Chondrocyte (in vitro differentiated cells): Measurements from ENCODE around the gene CA7. TPM values are rescaled to one million over a fixed set of nuclear protein-coding genes. Genes with fewer than 3 reads are reported as not detected.

Experiments used
- DNase-seq: peaks from one replicate; pipeline ENCODE4 v3.0.0; 2021; ENCODE audit warnings: mixed read lengths, low spot score
- H3K27ac Mint-ChIP-seq: one replicate; pipeline ENCODE4 v1.8.0; 2021; ENCODE audit warnings: mild to moderate bottlenecking, moderate library complexity, mixed read lengths; ENCODE audit not compliant: unreplicated experiment
- H3K27me3 Mint-ChIP-seq: 2 replicates; pipeline ENCODE4 v1.8.0; 2021; ENCODE audit warnings: low read depth, mixed read lengths
- H3K36me3 Mint-ChIP-seq: 2 replicates; pipeline ENCODE4 v1.8.0; 2021; ENCODE audit warnings: low read depth, mixed read lengths
- H3K4me1 Mint-ChIP-seq: 2 replicates; pipeline ENCODE4 v1.8.0; 2021; ENCODE audit warnings: low read depth, mild to moderate bottlenecking, mixed read lengths
- H3K4me3 Mint-ChIP-seq: one replicate; pipeline ENCODE4 v1.8.0; 2021; ENCODE audit warnings: mild to moderate bottlenecking, moderate library complexity, mixed read lengths; ENCODE audit not compliant: unreplicated experiment
- H3K9me3 Mint-ChIP-seq: 2 replicates; pipeline ENCODE4 v1.8.0; 2021; ENCODE audit warnings: low read depth, mixed read lengths
- total RNA-seq: library from RNA; stranded (reverse); gene quantifications from 3 replicates; pipeline ENCODE4 v1.2.1, GENCODE V29; 2021
- TF ChIP-seq, protein P1 (sequence below): fragments of 200-600 bp; sonication (generic); IDR thresholded peaks from 2 replicates; pipeline ENCODE4 v1.5.0; 2021; ENCODE audit warnings: antibody characterized with exemption, mild to moderate bottlenecking, moderate library complexity

CA7 gene
- total RNA-seq, 1 donor from 2014 or later, result not detected

DNA sequence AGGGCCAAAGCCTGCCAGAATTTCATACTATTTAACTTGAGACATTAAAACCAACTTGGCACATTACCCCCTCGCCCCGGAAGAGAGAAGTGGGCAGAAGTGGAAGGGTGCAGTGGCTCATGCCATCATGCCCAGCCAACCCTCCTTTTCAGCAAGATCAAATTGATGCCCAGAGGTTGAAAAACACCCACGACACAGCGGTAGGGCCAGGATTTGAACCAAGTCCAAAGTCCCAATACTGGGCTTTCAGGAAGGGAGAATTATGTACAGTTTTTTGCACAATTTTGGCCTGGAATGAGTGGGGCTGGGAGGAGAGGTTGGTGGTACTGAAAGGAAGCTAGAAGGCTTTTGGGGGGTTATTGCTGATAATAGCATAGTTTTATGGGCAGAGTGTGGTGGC, 47.1 kb downstream of the CA7 start:
- TF ChIP-seq, protein P1, sequence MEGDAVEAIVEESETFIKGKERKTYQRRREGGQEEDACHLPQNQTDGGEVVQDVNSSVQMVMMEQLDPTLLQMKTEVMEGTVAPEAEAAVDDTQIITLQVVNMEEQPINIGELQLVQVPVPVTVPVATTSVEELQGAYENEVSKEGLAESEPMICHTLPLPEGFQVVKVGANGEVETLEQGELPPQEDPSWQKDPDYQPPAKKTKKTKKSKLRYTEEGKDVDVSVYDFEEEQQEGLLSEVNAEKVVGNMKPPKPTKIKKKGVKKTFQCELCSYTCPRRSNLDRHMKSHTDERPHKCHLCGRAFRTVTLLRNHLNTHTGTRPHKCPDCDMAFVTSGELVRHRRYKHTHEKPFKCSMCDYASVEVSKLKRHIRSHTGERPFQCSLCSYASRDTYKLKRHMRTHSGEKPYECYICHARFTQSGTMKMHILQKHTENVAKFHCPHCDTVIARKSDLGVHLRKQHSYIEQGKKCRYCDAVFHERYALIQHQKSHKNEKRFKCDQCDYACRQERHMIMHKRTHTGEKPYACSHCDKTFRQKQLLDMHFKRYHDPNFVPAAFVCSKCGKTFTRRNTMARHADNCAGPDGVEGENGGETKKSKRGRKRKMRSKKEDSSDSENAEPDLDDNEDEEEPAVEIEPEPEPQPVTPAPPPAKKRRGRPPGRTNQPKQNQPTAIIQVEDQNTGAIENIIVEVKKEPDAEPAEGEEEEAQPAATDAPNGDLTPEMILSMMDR, result no peak
- Mint-ChIP-seq H3K27ac (no peak overlapping the region), H3K4me3 (no peak overlapping the region), H3K4me1 (peaks cover 13% of the 10 kb centered on the region), H3K9me3 (no peaks in the 10 kb centered on the region), H3K27me3 (no peaks in the 10 kb centered on the region), H3K36me3 (peaks cover 4% of the 10 kb centered on the region)
- DNase-seq, result no peak

DNA sequence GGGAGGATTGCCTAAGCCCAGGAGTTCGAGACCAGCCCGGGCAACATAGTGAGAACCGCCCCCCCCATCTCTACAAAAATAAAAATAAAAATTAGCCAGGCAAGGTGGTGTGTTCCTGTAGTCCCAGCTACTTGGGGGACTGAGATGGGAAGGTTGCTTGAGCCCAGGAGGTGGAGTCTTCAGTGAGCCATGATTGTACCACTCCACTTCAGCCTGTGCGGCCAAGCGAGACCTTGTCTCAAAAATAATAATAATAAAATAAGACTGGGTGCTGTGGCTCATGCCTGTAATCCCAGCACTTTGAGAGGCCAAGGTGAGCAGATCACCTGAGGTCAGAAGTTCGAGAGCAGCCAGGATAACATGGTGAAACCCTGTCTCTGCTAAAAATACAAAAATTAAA, 47.6 kb downstream of the CA7 start:
- no peak for DNase-seq
- Mint-ChIP-seq H3K9me3 (no peaks in the 10 kb centered on the region), H3K27me3 (no peaks in the 10 kb centered on the region), H3K4me1 (peaks cover 10% of the 10 kb centered on the region), H3K4me3 (no peak overlapping the region), H3K36me3 (peaks cover 4% of the 10 kb centered on the region), H3K27ac (no peak overlapping the region)
- TF ChIP-seq, protein P1, result no peak

DNA sequence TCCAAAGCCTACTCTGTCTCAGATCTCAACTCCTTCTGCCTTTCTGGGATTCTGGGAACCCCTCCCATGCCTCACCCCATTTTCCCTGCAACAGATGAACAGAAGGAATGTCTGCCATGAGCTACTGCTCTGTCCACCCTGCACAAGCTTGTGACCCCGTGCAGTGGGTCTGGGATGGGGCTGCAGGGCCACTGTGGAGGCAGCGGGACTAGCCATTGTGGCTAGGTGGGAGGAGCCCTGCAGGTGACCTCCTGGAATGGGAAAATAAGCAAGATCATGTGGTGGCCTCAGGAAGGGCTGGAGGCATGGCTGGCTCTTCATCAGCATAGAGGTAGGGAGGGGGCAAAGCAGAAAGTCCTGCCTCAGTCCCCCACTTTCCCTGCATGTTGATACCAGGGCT, 49.8 kb downstream of the CA7 start:
- no peak overlapping the region for H3K27ac Mint-ChIP-seq
- H3K4me1 Mint-ChIP-seq, result peaks cover 15% of the 10 kb centered on the region
- no peak overlapping the region for H3K4me3 Mint-ChIP-seq
- DNase-seq, result peak; percentile 53
- peaks cover 4% of the 10 kb centered on the region for H3K36me3 Mint-ChIP-seq
- TF ChIP-seq, protein P1, result no peak
- H3K9me3 Mint-ChIP-seq, result no peaks in the 10 kb centered on the region
- H3K27me3 Mint-ChIP-seq, result no peaks in the 10 kb centered on the region

DNA sequence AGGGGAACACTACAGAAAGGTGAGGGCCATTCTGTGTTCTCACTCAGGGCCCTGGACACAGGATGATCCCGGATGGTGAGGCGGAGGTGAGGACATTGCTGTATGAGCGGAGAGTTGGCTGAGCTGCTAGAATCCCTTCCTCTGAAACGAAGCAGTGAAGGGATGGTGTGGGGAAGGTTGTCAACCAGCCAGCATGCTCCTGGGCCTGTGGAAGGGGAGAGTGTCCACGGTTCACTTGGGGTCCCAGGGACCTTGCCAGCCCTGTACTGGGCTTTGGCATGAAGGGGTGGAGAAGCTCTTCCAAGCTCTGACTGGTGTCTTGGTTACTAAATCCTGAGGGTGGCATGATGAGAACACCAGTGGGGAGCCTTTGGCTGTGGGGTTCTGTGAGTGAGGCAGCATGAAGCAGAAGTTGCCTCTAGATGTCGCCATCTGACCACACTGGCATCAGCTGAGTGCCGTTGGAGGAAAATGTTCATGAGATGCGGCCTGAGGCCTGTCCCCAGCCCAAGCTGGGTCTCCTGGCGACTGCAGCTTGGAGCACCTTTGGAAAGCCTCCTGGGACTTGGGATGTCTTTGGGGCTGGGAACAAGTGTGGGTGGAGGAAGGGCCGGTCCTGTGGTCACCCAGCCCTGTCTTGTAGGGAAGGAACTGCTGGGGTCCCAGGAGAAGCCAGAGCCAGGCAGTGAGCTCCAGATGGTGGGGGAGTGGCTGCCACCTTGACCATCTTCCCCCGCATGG, 50.9 kb downstream of the CA7 start:
- H3K27me3 Mint-ChIP-seq, result no peaks in the 10 kb centered on the region
- TF ChIP-seq, protein P1, result peak; percentile 92
- H3K9me3 Mint-ChIP-seq, result no peaks in the 10 kb centered on the region
- H3K27ac Mint-ChIP-seq, result no peak overlapping the region
- no peak overlapping the region for H3K4me3 Mint-ChIP-seq
- H3K4me1 Mint-ChIP-seq, result peaks cover 25% of the 10 kb centered on the region
- DNase-seq, result no peak
- H3K36me3 Mint-ChIP-seq, result peaks cover 4% of the 10 kb centered on the region

DNA sequence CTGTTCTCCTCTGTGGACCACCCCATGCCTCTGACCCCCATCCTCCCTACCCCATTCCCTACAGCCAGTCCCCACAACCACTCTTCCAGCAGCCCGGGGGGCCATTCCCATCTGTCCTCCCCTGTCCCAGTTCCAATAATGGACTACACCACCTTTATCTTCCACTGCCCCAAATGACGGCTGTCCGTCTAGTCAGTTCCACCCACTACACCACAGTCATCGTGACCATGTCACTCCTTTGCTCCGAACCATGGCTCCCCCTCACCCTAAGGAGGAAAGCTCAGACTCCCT, 51.4 kb downstream of the CA7 start:
- H3K4me3 Mint-ChIP-seq, result no peak overlapping the region
- peak; percentile 57 for DNase-seq
- H3K27ac Mint-ChIP-seq, result no peak overlapping the region
- TF ChIP-seq, protein P1, result no peak
- peaks cover 4% of the 10 kb centered on the region for H3K36me3 Mint-ChIP-seq
- no peaks in the 10 kb centered on the region for H3K9me3 Mint-ChIP-seq
- no peaks in the 10 kb centered on the region for H3K27me3 Mint-ChIP-seq
- peaks cover 29% of the 10 kb centered on the region for H3K4me1 Mint-ChIP-seq
